Aortic smooth muscle cell (primary cell): ENCODE data around the gene IGSF9. TPM values are rescaled to one million over a fixed set of nuclear protein-coding genes. Genes with fewer than 3 reads are reported as not detected.

ENCODE experiments used
- total RNA-seq: library from RNA; depleted of rRNA; stranded (reverse); fragments of >200 nt; gene quantifications from 2 replicates; pipeline ENCODE4 v1.2.3, GENCODE V29; 2014

Gene IGSF9
- total RNA-seq, result not detected in 2 replicates

GRCh38 chr1:159945483-159946241, at the start of gene IGSF9:
Gene IGSF9 (minus strand): TSS chr1:159945613. CDS start chr1:159943454, 2,159 bp downstream.

GRCh38 chr1:159953536-159954515, 8.4 kb upstream of the IGSF9 start, which contains the start of gene SLAMF9:
Gene SLAMF9 (minus strand): TSS chr1:159954237. CDS start chr1:159954137, 100 bp downstream.

GRCh38 chr1:159924791-159925718, 20.4 kb downstream of the IGSF9 start, which contains the start of gene TAGLN2:
Gene TAGLN2 (minus strand): TSS chr1:159925507. CDS start chr1:159920509, 4,998 bp downstream.

GRCh38 chr1:159900086-159900680, 45.2 kb downstream of the IGSF9 start, which contains the start of gene CFAP45:
Gene CFAP45 (minus strand): TSS chr1:159900165. CDS start chr1:159900098, 67 bp downstream.

Other genes starting within 250 kb of the IGSF9 start
- not detected in 2 replicates for gene CRP, start 231.0 kb downstream of the IGSF9 start, total RNA-seq
- gene DUSP23, start 164.7 kb downstream of the IGSF9 start, total RNA-seq, result 19.6 and 20.9 TPM in 2 replicates
- gene FCRL6, start 143.3 kb downstream of the IGSF9 start, total RNA-seq, result not detected in 2 replicates
- gene SLAMF8, start 118.7 kb downstream of the IGSF9 start, total RNA-seq, result not detected in 2 replicates
- gene VSIG8, start 83.0 kb downstream of the IGSF9 start, total RNA-seq, result under 0.01 and 0.06 TPM in 2 replicates
- 1.3 TPM in 2 replicates for gene CFAP45, start 45.4 kb downstream of the IGSF9 start, total RNA-seq
- gene TAGLN2, start 20.1 kb downstream of the IGSF9 start, total RNA-seq, result 412 and 468 TPM in 2 replicates
- 0.44 and 1.2 TPM in 2 replicates for gene SLAMF9, start 8.6 kb upstream of the IGSF9 start, total RNA-seq
- 5.3 and 6.1 TPM in 2 replicates for gene PIGM, start 86.4 kb upstream of the IGSF9 start, total RNA-seq
- not detected in 2 replicates for gene KCNJ10, start 124.5 kb upstream of the IGSF9 start, total RNA-seq
- gene KCNJ9, start 135.9 kb upstream of the IGSF9 start, total RNA-seq, result under 0.01 and 0.06 TPM in 2 replicates
- 29.0 and 30.9 TPM in 2 replicates for gene IGSF8, start 153.0 kb upstream of the IGSF9 start, total RNA-seq
- under 0.01 and 0.31 TPM in 2 replicates for gene ATP1A2, start 170.1 kb upstream of the IGSF9 start, total RNA-seq
- gene ATP1A4, start 206.0 kb upstream of the IGSF9 start, total RNA-seq, result not detected in 2 replicates
- 0.26 and 0.50 TPM in 2 replicates for gene CASQ1, start 245.0 kb upstream of the IGSF9 start, total RNA-seq